Measurements from ENCODE around the gene CAB39L.

DNA sequence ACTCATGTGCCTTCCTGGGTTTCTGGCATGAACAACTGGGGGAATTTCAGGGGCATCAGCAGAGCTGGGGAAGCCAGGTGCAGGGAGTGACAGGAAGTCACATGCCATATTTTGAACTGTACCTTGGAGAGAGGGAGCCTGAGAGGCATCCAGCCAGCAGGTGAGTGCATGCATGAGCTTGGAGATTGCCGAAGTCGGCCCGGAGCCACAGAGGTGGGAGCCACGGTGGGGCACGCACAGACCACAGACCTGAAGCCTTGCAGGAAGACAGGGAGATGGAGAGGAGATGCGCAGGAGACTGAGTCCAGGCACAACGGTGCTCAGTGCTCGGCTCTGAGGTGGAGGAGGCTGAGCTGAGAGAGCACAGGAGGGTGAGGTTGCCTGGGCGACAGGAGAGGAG lies 141.0 kb downstream of the CAB39L start:
- TF ChIP-seq RFX5 (IDR thresholded peaks at IDR 0.05) (no peak), PHF8 (IDR thresholded peaks at IDR 0.05; ENCODE audit: borderline replicate concordance, low read depth) (no peak), KDM5A (IDR thresholded peaks at IDR 0.05) (no peak), JUN (IDR thresholded peaks at IDR 0.05) (no peak), MAFK (IDR thresholded peaks at IDR 0.05; ENCODE audit: partially characterized antibody) (no peak)
- TF ChIP-seq, protein P1, sequence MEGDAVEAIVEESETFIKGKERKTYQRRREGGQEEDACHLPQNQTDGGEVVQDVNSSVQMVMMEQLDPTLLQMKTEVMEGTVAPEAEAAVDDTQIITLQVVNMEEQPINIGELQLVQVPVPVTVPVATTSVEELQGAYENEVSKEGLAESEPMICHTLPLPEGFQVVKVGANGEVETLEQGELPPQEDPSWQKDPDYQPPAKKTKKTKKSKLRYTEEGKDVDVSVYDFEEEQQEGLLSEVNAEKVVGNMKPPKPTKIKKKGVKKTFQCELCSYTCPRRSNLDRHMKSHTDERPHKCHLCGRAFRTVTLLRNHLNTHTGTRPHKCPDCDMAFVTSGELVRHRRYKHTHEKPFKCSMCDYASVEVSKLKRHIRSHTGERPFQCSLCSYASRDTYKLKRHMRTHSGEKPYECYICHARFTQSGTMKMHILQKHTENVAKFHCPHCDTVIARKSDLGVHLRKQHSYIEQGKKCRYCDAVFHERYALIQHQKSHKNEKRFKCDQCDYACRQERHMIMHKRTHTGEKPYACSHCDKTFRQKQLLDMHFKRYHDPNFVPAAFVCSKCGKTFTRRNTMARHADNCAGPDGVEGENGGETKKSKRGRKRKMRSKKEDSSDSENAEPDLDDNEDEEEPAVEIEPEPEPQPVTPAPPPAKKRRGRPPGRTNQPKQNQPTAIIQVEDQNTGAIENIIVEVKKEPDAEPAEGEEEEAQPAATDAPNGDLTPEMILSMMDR (IDR thresholded peaks at IDR 0.05): no peak
- TF ChIP-seq, protein P2, sequence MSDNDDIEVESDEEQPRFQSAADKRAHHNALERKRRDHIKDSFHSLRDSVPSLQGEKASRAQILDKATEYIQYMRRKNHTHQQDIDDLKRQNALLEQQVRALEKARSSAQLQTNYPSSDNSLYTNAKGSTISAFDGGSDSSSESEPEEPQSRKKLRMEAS (IDR thresholded peaks at IDR 0.05): no peak
